GM12873 (cell line): ENCODE results near the gene SLC25A11.

Experiments used
- TF ChIP-seq, protein P1 (sequence below): IDR thresholded peaks from 2 replicates; pipeline ENCODE4 v1.5.1; 2012; ENCODE audit warnings: low read depth, mild to moderate bottlenecking, moderate library complexity, low read length, control low read depth; ENCODE audit not compliant: insufficient read depth; ENCODE audit errors: missing control alignments

SLC25A11 gene

DNA sequence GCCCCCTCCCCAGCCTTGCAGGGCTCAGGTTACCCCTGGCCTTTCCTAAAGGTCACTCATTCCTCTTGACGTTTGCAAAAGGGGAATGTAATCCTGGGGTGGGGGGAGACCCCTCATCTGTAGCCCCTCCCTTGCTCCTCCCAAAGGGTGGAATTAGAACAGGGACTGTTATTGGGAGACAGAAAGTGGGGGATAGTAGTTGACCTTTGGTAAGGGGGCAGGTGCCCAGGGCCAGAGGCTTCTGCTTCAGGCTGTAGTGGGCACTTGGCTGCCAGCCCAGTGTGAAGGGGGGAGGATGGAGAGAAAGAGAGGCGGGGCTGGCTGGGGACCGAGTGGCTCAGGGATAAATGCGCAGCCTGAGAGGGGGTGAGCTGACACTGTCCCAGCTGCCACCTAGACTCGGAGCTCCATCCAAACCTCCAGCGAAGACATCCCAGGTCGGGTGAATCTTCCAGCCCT is 10.9 kb upstream of the SLC25A11 start, which contains the start of gene ENO3:
Gene ENO3, plus strand, starts transcription at position 374 of the 459 bp plus-strand sequence. CDS start 711 bp downstream, outside the sequence.
- TF ChIP-seq, protein P1, sequence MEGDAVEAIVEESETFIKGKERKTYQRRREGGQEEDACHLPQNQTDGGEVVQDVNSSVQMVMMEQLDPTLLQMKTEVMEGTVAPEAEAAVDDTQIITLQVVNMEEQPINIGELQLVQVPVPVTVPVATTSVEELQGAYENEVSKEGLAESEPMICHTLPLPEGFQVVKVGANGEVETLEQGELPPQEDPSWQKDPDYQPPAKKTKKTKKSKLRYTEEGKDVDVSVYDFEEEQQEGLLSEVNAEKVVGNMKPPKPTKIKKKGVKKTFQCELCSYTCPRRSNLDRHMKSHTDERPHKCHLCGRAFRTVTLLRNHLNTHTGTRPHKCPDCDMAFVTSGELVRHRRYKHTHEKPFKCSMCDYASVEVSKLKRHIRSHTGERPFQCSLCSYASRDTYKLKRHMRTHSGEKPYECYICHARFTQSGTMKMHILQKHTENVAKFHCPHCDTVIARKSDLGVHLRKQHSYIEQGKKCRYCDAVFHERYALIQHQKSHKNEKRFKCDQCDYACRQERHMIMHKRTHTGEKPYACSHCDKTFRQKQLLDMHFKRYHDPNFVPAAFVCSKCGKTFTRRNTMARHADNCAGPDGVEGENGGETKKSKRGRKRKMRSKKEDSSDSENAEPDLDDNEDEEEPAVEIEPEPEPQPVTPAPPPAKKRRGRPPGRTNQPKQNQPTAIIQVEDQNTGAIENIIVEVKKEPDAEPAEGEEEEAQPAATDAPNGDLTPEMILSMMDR = no peak

DNA sequence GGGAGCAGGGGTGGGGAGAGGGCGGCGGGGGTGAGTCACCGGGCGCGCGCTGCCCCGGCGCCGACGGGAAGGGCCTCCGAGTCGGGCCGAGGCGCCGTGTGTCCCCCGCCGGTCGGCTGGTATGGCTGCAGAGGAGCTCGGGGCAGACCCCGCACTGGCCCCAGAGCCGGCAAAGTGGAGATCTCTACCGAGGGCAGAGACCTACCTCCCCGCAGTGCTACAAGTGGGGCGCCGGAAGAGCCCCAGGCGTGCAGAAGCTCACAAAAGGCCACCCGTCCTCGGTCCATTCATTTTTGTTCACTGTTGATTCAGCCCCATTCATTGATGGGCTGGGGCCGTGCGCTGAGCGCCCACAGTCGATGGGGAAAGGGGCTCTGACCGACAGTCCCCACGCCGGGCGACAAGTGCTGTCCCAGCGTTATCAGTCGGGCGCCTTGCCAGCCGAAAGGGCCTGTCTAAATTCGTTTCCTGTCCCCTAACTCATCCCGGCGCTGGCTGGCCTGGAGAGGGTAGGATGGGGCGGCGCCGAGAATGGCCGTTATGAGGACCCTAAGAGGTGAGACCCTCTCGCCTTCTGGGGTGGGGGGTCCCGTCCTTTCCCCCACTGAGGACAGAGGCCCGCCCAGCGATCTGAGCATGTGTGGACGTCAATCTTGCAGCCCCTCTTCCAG is 10.4 kb upstream of the SLC25A11 start:
- TF ChIP-seq, protein P1 = no peak

DNA sequence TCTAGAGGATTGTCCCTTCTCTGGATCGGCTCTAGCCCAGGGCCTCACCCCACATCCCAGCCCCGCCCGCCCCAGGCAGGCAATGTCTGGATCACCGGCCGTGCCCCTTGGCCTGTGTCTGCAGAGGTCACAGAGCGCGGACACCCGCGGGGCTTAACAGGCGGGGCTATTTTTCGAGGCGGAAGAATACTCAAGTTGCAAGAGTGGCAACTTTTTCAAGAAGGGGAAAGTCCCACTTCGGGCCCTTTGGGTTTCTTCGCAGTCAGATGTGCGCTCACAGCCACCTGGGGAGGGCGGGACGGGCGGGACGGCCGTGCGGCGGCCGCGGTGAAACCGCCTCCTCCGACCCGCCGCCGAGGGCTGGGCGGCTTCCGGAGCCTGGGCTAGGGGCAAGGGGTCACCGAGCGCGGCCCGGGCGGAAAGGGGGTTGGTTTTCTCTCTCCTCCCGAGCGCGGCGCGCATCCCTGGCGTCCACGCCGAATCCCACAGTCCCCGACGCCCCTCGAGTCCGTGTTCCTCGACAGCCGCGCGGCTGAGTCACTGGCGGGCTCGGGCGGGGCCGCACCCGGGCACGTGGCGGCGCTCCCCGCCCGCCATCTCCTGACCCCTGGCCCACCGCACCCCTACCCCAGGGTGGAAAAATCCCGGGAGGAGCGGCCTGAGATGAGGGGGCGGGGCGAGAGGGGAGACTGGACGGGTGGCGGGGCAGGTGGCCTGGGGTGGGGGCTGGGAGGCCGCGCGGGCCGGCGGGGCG is 9.7 kb upstream of the SLC25A11 start:
- TF ChIP-seq, protein P1 = no peak

DNA sequence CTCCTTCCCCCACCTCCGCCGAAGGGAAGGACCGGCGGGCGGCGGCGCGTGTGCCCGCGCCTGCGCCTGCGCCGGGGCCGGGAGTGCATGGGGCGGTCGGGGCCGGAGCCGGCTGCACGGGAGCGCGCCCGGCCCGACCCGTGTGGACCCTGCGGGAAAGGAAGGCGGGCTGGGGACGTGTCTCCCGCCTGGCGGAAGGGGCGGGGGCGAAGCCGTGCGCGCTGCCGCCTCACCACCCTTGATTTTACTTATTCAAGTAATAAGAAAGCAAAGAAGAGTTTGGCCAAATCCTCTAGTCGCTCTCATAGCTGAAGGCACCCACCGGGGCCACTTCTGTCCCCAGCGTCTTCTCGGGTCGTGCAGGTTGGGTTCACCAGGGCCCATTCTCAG is 9.1 kb upstream of the SLC25A11 start:
- TF ChIP-seq, protein P1 = no peak

DNA sequence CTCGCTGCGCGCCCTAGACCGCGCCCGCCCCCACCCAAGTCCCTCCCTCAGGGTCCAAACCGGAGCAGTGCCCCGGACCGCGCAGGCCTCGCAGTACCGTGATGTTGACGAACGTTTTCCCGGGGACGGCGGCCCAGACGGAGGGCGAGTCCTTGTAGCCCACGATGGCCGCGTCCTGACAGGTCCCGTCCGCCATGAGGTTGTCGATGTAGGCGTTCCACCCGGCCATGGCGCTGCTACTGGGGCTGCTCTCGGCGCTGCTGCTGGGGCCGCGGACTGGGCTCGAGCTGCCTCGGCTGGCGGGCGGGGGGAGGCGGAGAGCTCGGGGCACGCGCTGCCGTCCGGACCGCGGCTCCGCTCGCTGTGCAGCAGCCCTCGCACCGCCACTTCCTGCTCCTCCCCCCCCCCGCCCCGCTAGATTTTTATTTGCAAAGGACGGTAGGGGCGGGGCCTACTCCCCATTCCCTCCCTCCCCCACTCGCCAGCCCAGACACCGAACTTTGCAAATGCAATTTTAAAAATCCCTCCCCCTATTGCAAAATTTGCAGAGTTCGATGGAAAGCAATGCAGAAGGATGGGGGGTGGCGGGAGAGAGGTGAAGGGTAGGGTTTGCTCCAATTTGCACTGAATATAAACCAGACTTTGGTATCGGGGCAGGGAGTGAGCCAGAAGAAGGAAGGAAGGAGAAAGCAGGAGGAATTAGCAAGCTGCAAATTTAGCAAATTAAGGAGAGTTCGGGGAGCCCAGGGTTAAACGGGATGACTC is 8.5 kb upstream of the SLC25A11 start, which contains the start of gene PFN1:
Gene PFN1, minus strand, starts transcription at position 365 of the 765 bp plus-strand sequence. Its CDS starts 136 bp downstream, at position 229.
- TF ChIP-seq, protein P1 = no peak

DNA sequence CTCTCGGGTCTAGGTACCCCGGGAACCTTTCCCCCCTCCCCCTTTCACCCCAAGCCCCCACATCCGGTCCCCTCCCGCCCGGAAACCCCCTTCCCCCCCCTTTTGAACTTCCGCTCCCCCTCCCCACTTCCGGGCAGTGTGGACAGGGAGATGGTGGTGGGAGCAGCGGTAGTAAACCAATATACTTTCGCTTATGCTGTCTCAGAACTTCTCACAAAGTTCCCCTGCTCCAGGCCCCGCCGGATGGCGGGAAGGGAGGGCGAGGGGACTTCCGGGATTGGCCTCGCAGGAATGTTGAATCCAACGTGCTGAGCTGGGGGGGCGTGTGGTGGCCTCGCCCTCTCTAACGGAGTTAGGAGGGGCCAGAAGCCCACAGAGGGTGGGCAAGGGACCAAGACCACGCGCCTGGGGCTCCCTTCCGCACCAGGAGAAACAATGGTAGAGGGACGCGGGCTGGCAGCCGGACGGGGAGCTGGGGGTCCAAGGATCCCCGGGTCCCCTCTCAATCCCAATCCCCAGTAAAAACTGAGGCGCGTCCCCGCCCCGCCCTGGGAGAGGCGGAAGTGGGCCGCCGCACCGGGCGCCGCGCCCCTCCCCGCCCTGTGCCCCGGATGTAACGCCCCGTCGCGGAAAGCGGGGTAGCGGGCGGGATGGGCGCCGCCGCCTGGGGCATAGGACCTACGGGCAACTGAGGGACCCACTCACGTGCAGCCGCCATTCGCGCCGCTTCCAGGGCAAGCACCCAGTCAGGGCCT is 7.7 kb upstream of the SLC25A11 start:
- TF ChIP-seq, protein P1 = no peak
